PFSK-1 (cell line): ENCODE measurements around the gene ZFYVE9.

ENCODE experiments used
- FOXP2 ChIP-seq: optimal IDR thresholded peaks from 2 replicates; pipeline ENCODE3; 2011; ENCODE audit warnings: borderline replicate concordance, control low read depth, inconsistent platforms; ENCODE audit not compliant: insufficient read depth; ENCODE audit errors: extremely low read length, extremely low read depth
- POLR2AphosphoS5 ChIP-seq: IDR thresholded peaks from 2 replicates; pipeline ENCODE4 v1.6.1; 2012; ENCODE audit warnings: low read depth, mild to moderate bottlenecking, control low read depth, low read length, moderate library complexity
- SIN3A ChIP-seq: IDR thresholded peaks from 2 replicates; pipeline ENCODE4 v1.6.1; 2012; ENCODE audit warnings: mild to moderate bottlenecking, low read length, moderate library complexity, borderline replicate concordance; ENCODE audit not compliant: insufficient read depth
- TAF1 ChIP-seq: IDR thresholded peaks from 2 replicates; pipeline ENCODE4 v1.6.1; 2012; ENCODE audit warnings: low read length, control low read depth, borderline replicate concordance; ENCODE audit not compliant: insufficient read depth
- TF ChIP-seq, protein P1 (sequence below), 2 experiments: IDR thresholded peaks; 2 replicates each; pipeline versions ENCODE4 v1.6.1 to v1.8.0; 2011 to 2012; ENCODE audit warnings: low read depth in 2 of 2, low read length in 2 of 2, control low read depth in 1 of 2, inconsistent platforms in 1 of 2, mild to moderate bottlenecking in 1 of 2, moderate library complexity in 1 of 2; ENCODE audit not compliant: insufficient read depth in 1 of 2

Gene ZFYVE9

DNA sequence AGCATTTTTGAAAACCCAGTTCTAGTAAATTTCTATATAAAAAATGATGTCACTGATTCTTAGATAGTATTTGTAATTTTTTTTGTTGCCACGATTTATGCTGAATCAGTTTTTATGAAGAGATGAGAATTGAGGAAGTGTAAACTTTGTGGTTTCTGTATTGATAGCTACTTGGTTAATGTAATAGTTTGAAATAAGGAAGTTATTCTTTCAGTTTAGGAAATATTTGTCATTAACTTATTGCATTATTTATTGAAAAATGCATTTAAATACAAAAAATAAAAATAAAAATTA lies 97.8 kb downstream of the ZFYVE9 start:
- TF ChIP-seq TAF1 = no peak
- TF ChIP-seq SIN3A = no peak
- TF ChIP-seq POLR2AphosphoS5 = no peak
- TF ChIP-seq FOXP2 = no peak
- TF ChIP-seq, protein P1, sequence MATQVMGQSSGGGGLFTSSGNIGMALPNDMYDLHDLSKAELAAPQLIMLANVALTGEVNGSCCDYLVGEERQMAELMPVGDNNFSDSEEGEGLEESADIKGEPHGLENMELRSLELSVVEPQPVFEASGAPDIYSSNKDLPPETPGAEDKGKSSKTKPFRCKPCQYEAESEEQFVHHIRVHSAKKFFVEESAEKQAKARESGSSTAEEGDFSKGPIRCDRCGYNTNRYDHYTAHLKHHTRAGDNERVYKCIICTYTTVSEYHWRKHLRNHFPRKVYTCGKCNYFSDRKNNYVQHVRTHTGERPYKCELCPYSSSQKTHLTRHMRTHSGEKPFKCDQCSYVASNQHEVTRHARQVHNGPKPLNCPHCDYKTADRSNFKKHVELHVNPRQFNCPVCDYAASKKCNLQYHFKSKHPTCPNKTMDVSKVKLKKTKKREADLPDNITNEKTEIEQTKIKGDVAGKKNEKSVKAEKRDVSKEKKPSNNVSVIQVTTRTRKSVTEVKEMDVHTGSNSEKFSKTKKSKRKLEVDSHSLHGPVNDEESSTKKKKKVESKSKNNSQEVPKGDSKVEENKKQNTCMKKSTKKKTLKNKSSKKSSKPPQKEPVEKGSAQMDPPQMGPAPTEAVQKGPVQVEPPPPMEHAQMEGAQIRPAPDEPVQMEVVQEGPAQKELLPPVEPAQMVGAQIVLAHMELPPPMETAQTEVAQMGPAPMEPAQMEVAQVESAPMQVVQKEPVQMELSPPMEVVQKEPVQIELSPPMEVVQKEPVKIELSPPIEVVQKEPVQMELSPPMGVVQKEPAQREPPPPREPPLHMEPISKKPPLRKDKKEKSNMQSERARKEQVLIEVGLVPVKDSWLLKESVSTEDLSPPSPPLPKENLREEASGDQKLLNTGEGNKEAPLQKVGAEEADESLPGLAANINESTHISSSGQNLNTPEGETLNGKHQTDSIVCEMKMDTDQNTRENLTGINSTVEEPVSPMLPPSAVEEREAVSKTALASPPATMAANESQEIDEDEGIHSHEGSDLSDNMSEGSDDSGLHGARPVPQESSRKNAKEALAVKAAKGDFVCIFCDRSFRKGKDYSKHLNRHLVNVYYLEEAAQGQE (IDR thresholded peaks at IDR 0.05; ENCODE audit: insufficient read depth in 1 of 2, low read depth in 2 of 2, low read length in 2 of 2) = no peak

DNA sequence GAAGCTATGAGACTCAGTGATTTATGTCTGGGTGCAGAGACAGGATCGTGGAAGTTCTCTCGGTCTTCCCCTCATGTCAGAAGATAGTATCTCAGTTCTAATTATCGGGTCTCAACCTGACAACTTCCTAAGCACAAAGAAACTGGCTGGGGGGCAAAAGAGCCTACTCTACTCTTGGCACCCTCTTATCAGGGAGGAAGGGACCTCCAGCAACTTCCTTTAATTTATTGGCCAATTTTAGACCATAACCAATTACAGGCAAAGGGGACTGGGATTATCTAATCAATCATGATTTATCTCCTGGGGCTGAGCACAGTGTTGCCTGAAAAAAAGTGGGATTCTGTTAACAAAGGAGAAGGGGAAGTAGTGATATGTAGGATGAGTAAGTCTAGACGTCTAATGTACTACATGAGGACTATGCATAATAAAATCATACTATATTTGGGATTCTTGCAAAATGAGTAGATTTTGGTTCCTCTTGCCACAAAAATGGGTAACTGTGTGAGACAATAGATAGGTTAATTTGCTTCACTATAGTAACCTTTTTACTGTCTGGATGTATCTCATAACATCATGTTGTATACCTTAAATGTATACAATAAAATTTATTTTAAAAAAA lies 98.8 kb downstream of the ZFYVE9 start:
- no peak for TF ChIP-seq TAF1
- TF ChIP-seq POLR2AphosphoS5 = no peak
- no peak for TF ChIP-seq FOXP2

DNA sequence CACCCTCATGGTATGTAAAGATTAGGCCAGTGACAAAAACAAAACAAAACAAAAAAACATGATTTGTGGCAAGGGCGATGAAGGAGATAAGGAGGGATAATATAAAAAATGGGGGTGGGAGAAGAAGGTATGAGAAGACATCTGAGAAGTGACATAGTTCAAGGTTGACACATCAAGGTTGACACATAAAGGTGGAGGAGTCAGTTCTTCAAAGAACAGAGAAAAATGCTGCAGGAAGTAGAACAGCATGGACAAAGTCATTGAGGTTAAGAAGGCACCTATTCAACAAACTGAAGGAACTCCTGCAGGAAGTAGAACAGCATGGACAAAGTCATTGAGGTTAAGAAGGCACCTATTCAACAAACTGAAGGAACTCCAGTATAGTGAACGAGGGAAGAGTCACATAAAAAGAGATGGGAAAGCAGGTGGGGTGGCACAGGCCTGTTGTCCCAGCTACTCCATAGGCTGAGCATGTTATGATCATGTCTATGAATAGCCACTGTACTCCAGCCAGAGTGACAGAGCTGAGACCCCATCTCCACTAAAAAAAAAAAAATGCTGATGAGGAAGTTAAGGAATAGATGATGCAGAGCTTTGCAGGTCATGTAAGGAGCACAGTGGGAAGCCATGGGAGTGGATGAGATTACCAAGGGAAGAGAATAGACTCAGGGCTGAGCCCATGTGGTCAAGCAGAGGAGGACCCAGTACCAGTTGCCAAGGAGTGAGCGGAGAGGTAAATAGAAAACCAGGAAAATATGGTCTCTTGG lies 101.5 kb downstream of the ZFYVE9 start:
- TF ChIP-seq POLR2AphosphoS5 (no peak), TAF1 (no peak), SIN3A (no peak), FOXP2 (no peak)
- TF ChIP-seq, protein P1 (IDR thresholded peaks at IDR 0.05; ENCODE audit: insufficient read depth in 1 of 2, low read depth in 2 of 2, low read length in 2 of 2) = no peak

DNA sequence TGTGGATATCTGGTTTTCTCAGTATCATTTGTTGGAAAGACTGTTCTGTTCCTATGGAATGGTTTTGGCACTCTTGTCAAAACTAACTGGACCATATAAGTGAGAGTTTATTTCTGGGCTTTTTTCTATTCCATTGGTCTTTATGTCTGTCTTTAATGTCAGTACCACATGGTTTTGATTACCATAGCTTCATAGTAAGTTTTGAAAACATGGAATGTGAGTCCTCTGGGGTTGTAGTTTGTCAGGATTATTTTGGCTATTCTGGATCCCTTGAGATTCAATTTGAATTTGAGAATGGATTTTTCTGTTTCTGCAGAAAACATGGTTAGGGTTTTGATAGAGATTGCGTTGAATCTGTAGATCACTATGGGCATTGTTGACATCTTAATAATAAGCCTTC lies 107.9 kb downstream of the ZFYVE9 start:
- TF ChIP-seq TAF1 (no peak), FOXP2 (no peak), SIN3A (no peak), POLR2AphosphoS5 (no peak)
- TF ChIP-seq, protein P1 (IDR thresholded peaks at IDR 0.05; ENCODE audit: insufficient read depth in 1 of 2, low read depth in 2 of 2, low read length in 2 of 2) = no peak

DNA sequence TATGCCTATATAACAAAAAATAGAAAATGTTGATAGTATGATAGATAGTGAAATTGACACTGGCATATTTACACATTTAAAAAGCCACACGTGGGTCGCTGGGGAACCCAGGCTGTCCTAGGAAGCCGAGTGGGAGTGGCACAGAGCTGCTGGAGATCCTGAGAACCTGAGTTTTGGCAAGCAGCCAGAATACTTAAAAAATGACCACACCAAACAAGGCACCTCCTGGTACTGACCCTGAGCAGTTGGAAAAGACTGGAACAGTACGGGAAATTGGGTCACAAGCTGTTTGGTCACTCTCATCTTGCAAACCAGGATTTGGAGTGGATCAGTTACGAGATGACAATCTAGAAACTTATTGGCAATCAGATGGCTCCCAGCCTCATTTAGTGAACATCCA lies 111.5 kb downstream of the ZFYVE9 start:
- no peak for TF ChIP-seq POLR2AphosphoS5
- no peak for TF ChIP-seq TAF1
- no peak for TF ChIP-seq SIN3A
- TF ChIP-seq, protein P1 (IDR thresholded peaks at IDR 0.05; ENCODE audit: insufficient read depth in 1 of 2, low read depth in 2 of 2, low read length in 2 of 2) = no peak
- TF ChIP-seq FOXP2 = no peak
